MM.1S (cell line): ENCODE results near the gene NSF.
"Not testable (repeated sequence)": the region's sequence is repeated elsewhere in the genome, so short reads cannot be mapped to it uniquely, and the experiment has no call there.

Experiments
- DNase-seq: peaks from one replicate; pipeline ENCODE4 v3.0.0-alpha.2; 2015
- H2AFZ ChIP-seq: fragments of 300-600 bp; sonication (generic); 2 replicates; pipeline ENCODE4 v1.6.0; 2016; ENCODE audit warnings: antibody characterized with exemption, low read length
- H3F3A ChIP-seq: fragments of 300-600 bp; sonication (generic); 2 replicates; pipeline ENCODE4 v1.6.1; 2016; ENCODE audit warnings: mild to moderate bottlenecking, antibody characterized with exemption, low read length, moderate library complexity, mixed read lengths; ENCODE audit not compliant: insufficient read depth
- H3K27ac ChIP-seq: fragments of 300-600 bp; sonication (generic); 2 replicates; pipeline ENCODE4 v1.5.1; 2016; ENCODE audit warnings: mild to moderate bottlenecking, low read length
- H3K27me3 ChIP-seq: fragments of 300-600 bp; sonication (generic); replicated peaks from 2 replicates; pipeline ENCODE4 v1.6.0; 2016; ENCODE audit warnings: low read length; ENCODE audit not compliant: insufficient read depth
- H3K36me3 ChIP-seq: fragments of 300-600 bp; sonication (generic); replicated peaks from 2 replicates; pipeline ENCODE4 v1.6.1; 2016; ENCODE audit warnings: mild to moderate bottlenecking, low read length, mixed read lengths; ENCODE audit not compliant: insufficient read depth
- H3K4me1 ChIP-seq: fragments of 300-600 bp; sonication (generic); 2 replicates; pipeline ENCODE4 v1.6.1; 2016; ENCODE audit warnings: low read length, mixed read lengths
- H3K4me2 ChIP-seq: fragments of 300-600 bp; sonication (generic); 2 replicates; pipeline ENCODE4 v1.6.0; 2016; ENCODE audit warnings: low read depth, low read length
- H3K4me3 ChIP-seq: fragments of 300-600 bp; sonication (generic); 2 replicates; pipeline ENCODE4 v1.5.1; 2016; ENCODE audit warnings: low read length, mixed read lengths
- H3K79me2 ChIP-seq: fragments of 300-600 bp; sonication (generic); 2 replicates; pipeline ENCODE4 v1.6.1; 2016; ENCODE audit warnings: mixed run types, low read length, mixed read lengths
- H3K9ac ChIP-seq: fragments of 300-600 bp; sonication (generic); 2 replicates; pipeline ENCODE4 v1.6.1; 2016; ENCODE audit warnings: low read length, mixed read lengths
- H3K9me2 ChIP-seq: fragments of 300-600 bp; sonication (generic); replicated peaks from 2 replicates; pipeline ENCODE4 v1.6.1; 2016; ENCODE audit warnings: mild to moderate bottlenecking, low read length, mixed read lengths; ENCODE audit not compliant: insufficient read depth
- H3K9me3 ChIP-seq: fragments of 300-600 bp; sonication (generic); replicated peaks from 2 replicates; pipeline ENCODE4 v1.6.1; 2016; ENCODE audit warnings: mild to moderate bottlenecking, low read length, mixed read lengths; ENCODE audit not compliant: insufficient read depth
- H4K20me1 ChIP-seq: fragments of 300-600 bp; sonication (generic); 2 replicates; pipeline ENCODE4 v1.6.1; 2016; ENCODE audit warnings: mild to moderate bottlenecking, low read length, moderate library complexity, mixed read lengths; ENCODE audit not compliant: insufficient read depth
- CTCF ChIP-seq: fragments of 300-600 bp; sonication (generic); IDR thresholded peaks from 2 replicates; pipeline ENCODE4 v1.5.1; 2016; ENCODE audit warnings: antibody characterized with exemption, low read length, mixed read lengths
- EZH2 ChIP-seq: fragments of 300-600 bp; sonication (generic); optimal IDR thresholded peaks from 2 replicates; pipeline ENCODE3; 2017; ENCODE audit warnings: low read depth, mild to moderate bottlenecking, antibody characterized with exemption, low read length, mixed read lengths
- EZH2phosphoT487 ChIP-seq: fragments of 300-600 bp; sonication (generic); IDR thresholded peaks from 2 replicates; pipeline ENCODE4 v1.6.1; 2018; ENCODE audit warnings: antibody characterized with exemption, low read length

The NSF gene

GRCh38 chr17:46792071-46792470, 201.6 kb downstream of the NSF start:
- no peaks in the 10 kb centered on the region for H3K9me3 ChIP-seq
- H3K4me3 ChIP-seq: no peak overlapping the region
- no peak overlapping the region for H3K4me2 ChIP-seq
- TF ChIP-seq EZH2 (no peak), CTCF (no peak), EZH2phosphoT487 (no peak)
- H3K4me1 ChIP-seq: no peaks in the 10 kb centered on the region
- H3F3A ChIP-seq: no peaks in the 10 kb centered on the region
- H2AFZ ChIP-seq: no peak overlapping the region
- H3K79me2 ChIP-seq: no peaks in the 10 kb centered on the region
- no peak for DNase-seq
- no peaks in the 10 kb centered on the region for H3K9me2 ChIP-seq
- no peaks in the 10 kb centered on the region for H3K36me3 ChIP-seq
- H4K20me1 ChIP-seq: no peaks in the 10 kb centered on the region
- no peak overlapping the region for H3K27ac ChIP-seq
- peaks cover 39% of the 10 kb centered on the region for H3K27me3 ChIP-seq
- no peak overlapping the region for H3K9ac ChIP-seq

- peaks cover 45% of the 10 kb centered on the region for H3K27me3 ChIP-seq
Measured at GRCh38 chr17:46793023-46793422, 202.6 kb downstream of the NSF start.

GRCh38 chr17:46793541-46793940, 203.1 kb downstream of the NSF start:
- Histone ChIP-seq H4K20me1 (no peaks in the 10 kb centered on the region), H3K79me2 (no peaks in the 10 kb centered on the region), H3K9me2 (no peaks in the 10 kb centered on the region), H3K27me3 (peaks cover 45% of the 10 kb centered on the region), H3K36me3 (no peaks in the 10 kb centered on the region), H3K4me3 (no peak overlapping the region), H3K27ac (no peak overlapping the region), H3K4me1 (no peaks in the 10 kb centered on the region), H3F3A (no peaks in the 10 kb centered on the region), H2AFZ (no peak overlapping the region), H3K9ac (no peak overlapping the region), H3K9me3 (no peaks in the 10 kb centered on the region), H3K4me2 (no peak overlapping the region)
- no peak for DNase-seq
- TF ChIP-seq CTCF: no peak

More at GRCh38 chr17:46793023-46793422, 202.6 kb downstream of the NSF start:
- H3K27ac ChIP-seq, H3K9me2 ChIP-seq, H3K4me1 ChIP-seq, H3K9me3 ChIP-seq, H4K20me1 ChIP-seq, H2AFZ ChIP-seq, DNase-seq, H3K79me2 ChIP-seq, H3K9ac ChIP-seq, H3F3A ChIP-seq, H3K4me3 ChIP-seq, H3K4me2 ChIP-seq, H3K36me3 ChIP-seq: not testable (repeated sequence)

- Histone ChIP-seq H3K27ac (no peak overlapping the region), H3K9ac (no peak overlapping the region), H3K79me2 (no peaks in the 10 kb centered on the region), H3K4me2 (no peak overlapping the region), H3K36me3 (no peaks in the 10 kb centered on the region), H3F3A (no peaks in the 10 kb centered on the region), H4K20me1 (no peaks in the 10 kb centered on the region), H3K4me3 (no peak overlapping the region), H3K27me3 (peaks cover 45% of the 10 kb centered on the region), H3K9me2 (no peaks in the 10 kb centered on the region), H2AFZ (no peak overlapping the region), H3K9me3 (no peaks in the 10 kb centered on the region), H3K4me1 (no peaks in the 10 kb centered on the region)
- TF ChIP-seq EZH2: no peak
- no peak for TF ChIP-seq EZH2phosphoT487
- no peak for TF ChIP-seq CTCF
- no peak for DNase-seq
Measured at GRCh38 chr17:46794318-46794717, 203.8 kb downstream of the NSF start.
